GM19023 (cell line): ENCODE measurements around the gene HSPB6.
A peak's percentile ranks its signal among the peaks of the same experiment; 100 is the strongest.

ENCODE experiments used
- ATAC-seq: cut with Tn5 transposase; IDR thresholded peaks from one replicate; pipeline ENCODE4 v1.9.1; 2021; ENCODE audit warnings: mild to moderate bottlenecking, moderate library complexity; ENCODE audit not compliant: unreplicated experiment

The HSPB6 gene

DNA sequence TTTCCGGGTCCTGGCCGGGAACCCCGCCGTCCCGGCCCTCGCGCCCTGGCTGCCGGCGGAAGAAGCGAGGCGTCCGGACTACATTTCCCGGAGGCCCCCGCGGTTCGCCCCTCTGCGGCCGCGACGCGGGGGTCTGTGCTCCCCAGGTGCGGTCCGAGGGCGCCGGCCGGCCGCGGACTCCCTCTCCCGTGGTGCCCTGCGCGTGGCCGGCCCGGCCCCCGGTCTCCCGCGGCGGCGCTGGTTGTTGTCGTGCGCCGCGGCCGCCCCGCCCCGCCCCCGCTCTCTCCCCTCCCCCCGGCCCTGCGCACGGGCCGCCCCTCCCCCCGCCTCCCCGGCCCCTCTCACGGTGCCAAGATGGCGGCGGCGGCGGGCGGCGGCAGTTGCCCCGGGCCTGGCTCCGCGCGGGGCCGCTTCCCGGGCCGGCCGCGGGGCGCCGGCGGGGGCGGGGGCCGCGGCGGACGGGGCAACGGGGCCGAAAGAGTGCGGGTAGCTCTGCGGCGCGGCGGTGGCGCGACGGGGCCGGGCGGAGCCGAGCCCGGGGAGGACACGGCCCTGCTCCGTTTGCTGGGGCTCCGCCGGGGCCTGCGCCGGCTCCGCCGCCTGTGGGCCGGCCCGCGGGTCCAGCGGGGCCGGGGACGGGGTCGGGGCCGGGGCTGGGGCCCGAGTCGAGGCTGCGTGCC lies 39.0 kb downstream of the HSPB6 start, which contains the start of gene KMT2B:
KMT2B (plus strand) TSS at position 339 of the 680 bp plus-strand sequence; CDS start at position 355, 16 bp downstream.
- peak; percentile 49 for ATAC-seq

GRCh38 chr19:35716801-35717664 lies 39.8 kb downstream of the HSPB6 start:
- peak; percentile 62 for ATAC-seq

DNA sequence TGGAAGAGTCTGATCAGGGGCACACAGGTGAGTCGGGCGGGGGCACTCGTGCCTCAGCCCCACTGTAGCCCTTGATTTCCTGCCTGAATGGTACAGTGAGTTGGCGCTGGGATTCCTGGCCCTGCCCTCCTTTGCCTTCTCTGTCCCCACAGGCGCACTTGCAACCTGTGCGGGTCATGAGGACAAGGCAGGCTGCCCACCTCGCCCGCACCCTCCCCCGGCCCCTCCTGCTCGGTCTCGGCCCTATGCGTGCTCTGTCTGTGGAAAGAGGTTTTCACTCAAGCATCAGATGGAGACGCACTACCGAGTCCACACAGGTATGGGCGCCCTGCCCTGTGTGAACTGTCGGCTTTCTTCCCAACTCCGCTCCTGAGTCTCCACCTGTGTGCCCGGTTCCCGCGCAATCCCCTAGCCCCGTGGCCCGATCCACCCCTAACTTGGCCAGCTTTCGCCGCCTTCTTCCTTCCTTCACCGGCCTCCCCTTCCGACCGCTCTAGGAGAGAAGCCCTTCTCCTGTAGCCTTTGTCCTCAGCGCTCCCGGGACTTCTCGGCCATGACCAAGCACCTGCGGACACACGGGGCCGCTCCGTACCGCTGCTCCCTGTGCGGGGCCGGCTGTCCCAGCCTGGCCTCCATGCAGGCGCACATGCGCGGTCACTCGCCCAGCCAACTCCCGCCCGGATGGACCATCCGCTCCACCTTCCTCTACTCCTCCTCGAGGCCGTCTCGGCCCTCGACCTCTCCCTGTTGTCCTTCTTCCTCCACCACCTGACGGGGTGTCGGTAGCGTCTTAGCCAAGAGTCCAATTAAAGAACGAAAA lies 40.6 kb downstream of the HSPB6 start:
- no peak for ATAC-seq

DNA sequence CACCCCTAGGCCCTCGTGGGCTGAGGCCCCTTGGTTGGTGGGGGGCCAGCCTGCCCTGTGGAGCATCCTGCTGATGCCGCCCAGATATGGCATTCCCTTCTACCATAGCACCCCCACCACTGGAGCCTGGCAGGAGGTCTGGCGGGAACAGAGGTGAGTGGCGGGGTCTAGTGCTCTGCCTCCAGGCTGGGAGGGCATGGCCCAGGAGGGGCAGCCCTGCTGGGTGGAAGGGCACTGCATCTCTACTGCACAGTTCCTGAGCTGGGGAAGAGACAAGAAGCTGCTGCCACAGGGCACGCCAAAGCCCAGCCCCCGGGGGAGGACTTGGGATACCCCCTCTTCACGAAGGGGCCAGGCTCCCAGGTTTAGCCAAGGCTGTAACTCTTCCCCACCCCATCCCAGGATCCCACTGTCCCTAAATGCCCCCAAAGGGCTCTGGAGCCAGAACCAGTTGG lies 41.4 kb downstream of the HSPB6 start:
- no peak for ATAC-seq

GRCh38 chr19:35714601-35715354 lies 42.1 kb downstream of the HSPB6 start:
- no peak for ATAC-seq

GRCh38 chr19:35713904-35714495 lies 42.8 kb downstream of the HSPB6 start:
- no peak for ATAC-seq

DNA sequence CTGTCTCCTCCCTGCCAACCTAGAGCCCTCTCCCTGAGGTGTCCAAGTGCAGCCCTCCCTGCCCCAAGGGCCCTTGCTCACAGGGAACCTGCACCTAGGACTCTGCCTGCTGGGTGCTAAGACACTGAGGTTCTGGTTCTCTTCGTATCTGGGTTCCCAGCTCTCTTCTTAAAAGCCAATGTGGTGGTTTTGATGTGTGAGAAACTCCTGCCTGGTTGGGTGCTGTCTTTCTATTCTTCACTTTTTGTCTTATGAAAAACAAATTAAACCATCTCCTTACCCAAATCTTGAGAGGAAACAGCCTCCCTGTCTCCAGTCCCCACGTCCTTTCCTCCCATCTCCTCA lies 43.4 kb downstream of the HSPB6 start:
- no peak for ATAC-seq

DNA sequence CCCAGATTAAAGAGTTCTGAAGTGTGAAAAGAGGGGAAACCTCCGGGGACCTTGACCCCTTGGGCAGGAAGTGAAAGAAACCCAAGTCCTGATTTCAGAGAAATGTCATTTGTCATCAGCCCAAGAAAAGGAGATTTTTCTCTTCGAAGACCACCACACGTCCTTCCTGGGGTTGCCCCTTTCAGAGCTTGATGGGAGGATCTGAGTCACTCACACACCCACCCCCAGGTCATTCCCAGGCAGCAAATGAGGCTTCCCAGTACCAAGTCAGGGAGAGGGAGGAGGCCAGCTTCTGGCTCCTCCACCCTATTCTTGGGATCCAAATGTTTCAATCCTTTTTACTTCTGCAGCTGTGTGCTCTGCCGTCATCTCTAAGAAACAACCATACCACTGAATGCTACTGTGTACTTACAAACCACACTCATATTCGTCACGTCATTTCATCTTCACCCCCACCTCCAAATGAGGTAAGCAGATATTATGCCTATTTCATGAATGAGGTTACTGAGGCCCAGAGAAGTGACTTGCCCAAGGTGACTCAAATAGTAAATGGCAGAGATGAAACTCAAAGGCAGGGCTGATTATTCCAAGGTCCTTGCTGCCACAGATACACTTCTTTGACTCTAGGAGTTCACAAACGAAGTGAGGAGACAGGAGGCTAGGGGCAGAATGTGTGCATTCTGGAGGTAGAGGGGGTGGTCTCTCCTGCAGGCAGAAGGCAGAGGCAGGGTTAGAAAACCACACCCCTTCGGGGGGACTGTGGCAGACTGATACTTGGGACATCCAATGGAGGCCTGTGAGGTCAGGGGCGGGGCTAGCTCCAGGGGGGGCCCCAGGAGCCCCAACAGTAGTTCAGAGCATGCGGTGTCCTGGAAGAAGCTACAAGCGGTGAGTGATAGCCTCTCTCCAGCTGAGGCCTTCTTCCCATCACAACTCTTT lies 44.0 kb downstream of the HSPB6 start:
- ATAC-seq = no peak

- ATAC-seq = peak; percentile 35
These were observed 45.8 kb downstream of the HSPB6 start for GRCh38 chr19:35710784-35711723.

- no peak for ATAC-seq
These were observed 48.4 kb downstream of the HSPB6 start for GRCh38 chr19:35708391-35708790.
